Activated naive CD4-positive, alpha-beta T cell treated with anti-CD3 and anti-CD28 coated beads, Interleukin-2, amount 10 ng/mL, durations not matched to agents 7 days and 5 days (primary cell): ENCODE measurements around the gene SMG6.

ENCODE experiments used
- CTCF ChIA-PET: fragments of 350-600 bp; sonication (Branson Sonifier 250); formaldehyde crosslinking; loops from one replicate; lab custom pipeline; 2021; ENCODE audit warnings: antibody characterized with exemption; lab: Charles Lee
- DNase-seq: peaks from one replicate; pipeline ENCODE4 v3.0.0-alpha.2; 2020
- H3K27ac Mint-ChIP-seq: one replicate; pipeline ENCODE4 v1.8.0; 2021; ENCODE audit warnings: mild to moderate bottlenecking, moderate library complexity, mixed read lengths
- H3K27me3 Mint-ChIP-seq: one replicate; pipeline ENCODE4 v1.8.0; 2021; ENCODE audit warnings: mild to moderate bottlenecking, mixed read lengths
- H3K36me3 Mint-ChIP-seq: one replicate; pipeline ENCODE4 v1.8.0; 2021; ENCODE audit warnings: mixed read lengths
- H3K4me1 Mint-ChIP-seq: one replicate; pipeline ENCODE4 v1.8.0; 2021; ENCODE audit warnings: mixed read lengths
- H3K4me3 Mint-ChIP-seq: one replicate; pipeline ENCODE4 v1.8.0; 2021; ENCODE audit warnings: mild to moderate bottlenecking, moderate library complexity, mixed read lengths
- H3K9me3 Mint-ChIP-seq: one replicate; pipeline ENCODE4 v1.8.0; 2021; ENCODE audit warnings: mixed read lengths

SMG6 gene

DNA sequence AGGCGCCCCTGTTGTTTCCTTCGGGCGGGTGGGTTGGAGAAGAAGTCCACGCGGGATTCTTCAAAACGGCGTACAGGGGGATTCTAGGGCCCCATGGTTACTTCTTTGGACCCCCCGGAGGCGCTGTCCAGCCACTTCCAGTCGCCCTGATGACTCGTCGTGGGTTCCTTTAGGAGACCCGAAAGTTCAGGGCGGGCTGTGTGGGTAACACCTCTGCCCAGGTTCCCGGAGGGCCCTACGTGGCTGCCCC lies 249.4 kb downstream of the SMG6 start:
- H3K27me3 Mint-ChIP-seq = peaks cover 56% of the 10 kb centered on the region

DNA sequence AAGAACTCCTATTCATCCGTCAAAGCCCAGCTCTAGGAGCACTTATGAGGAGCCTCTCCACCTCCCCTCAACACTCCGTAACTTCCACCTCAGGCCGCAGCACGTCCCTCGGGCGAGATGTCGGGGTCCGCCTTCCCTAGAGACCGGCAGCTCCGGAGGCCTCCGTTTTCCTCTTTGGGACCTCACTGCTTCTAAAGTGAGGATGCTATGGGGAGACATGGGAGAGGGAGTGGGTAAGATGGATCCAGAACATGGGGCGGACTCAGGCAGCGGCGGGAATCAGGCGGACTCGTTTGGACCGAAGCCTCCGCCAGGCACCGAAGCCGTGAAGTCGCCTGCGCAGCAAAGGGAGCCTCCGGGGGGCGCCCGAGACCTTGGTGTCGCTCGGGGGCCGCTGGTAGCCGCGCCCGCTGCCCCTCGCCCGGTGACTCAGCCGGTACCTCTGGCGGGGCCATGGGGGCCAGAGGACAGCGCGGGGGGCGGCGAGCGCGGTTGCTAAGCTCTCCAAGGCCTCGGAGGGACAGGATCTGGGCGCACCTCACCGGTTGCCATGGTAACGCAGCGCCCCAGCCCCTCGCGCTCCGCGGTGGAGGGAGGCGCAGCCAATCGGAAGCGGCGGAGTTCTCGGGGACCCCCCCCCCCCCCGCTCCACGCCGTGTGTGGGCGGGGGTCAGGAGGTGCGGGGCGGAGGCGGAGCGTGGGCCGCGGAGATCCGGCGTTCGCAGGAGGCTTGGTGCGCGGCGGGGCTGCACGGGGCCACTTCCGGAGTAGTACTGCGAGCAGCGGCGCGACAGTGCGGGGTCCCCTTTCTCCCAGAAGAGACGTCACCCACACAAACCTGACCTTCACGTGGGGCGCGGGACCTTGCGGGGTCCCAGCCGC lies 250.0 kb downstream of the SMG6 start:
- H3K27ac Mint-ChIP-seq = peak overlapping the region; percentile 83
- CTCF ChIA-PET = interaction anchor here (0.8 to 7.5 kb wide), 17 partner anchors 14 to 363 kb away, joined by 3 to 147 read pairs (median 4); partner anchors contain the start of gene TSR1
- H3K9me3 Mint-ChIP-seq = no peaks in the 10 kb centered on the region
- peak overlapping the region; percentile 76 for H3K4me3 Mint-ChIP-seq
- H3K27me3 Mint-ChIP-seq = peaks cover 59% of the 10 kb centered on the region
- peaks cover 6% of the 10 kb centered on the region for H3K36me3 Mint-ChIP-seq
- DNase-seq = peak; percentile 84
- H3K4me1 Mint-ChIP-seq = peaks cover 36% of the 10 kb centered on the region

More for the DNA sequence above, 249.4 kb downstream of the SMG6 start:
- no peaks in the 10 kb centered on the region for H3K9me3 Mint-ChIP-seq
- peak overlapping the region; percentile 76 for H3K4me3 Mint-ChIP-seq
- peaks cover 6% of the 10 kb centered on the region for H3K36me3 Mint-ChIP-seq
- DNase-seq = peak; percentile 61
- peaks cover 30% of the 10 kb centered on the region for H3K4me1 Mint-ChIP-seq
- CTCF ChIA-PET = interaction anchor here (0.6 to 7.5 kb wide), 24 partner anchors 11 to 362 kb away, joined by 3 to 147 read pairs (median 4); partner anchors contain the start of gene TSR1
- H3K27ac Mint-ChIP-seq = peak overlapping the region; percentile 83

DNA sequence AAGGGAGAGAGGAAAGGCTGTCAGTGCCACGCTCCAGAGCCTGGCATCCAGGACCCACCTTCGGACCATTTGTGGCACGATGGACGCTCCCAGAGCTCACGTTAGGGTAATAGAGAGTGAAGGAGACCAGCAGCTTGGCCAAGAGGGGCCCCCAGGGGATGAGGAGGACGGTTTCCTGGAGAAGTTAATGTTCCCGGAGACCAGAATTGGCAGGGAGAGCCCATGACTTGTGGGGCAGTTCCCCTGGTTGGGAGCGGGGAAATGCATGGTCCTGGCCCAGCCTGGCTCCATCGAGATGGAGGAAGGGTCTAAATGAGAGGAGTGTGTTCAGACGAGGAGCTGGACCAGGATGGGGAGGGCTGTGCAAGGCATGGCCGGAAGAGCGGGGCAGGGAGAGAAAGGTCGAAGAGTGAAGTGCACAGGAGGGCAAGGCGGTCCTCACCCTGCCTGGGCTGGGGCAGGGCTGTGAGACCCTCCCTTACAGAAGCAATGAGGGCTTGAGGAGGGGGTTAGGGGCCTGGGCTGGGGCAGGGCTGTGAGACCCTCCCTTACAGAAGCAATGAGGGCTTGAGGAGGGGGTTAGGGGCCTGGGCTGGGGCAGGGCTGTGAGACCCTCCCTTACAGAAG lies 251.5 kb downstream of the SMG6 start:
- Mint-ChIP-seq H3K27ac (peak overlapping the region; percentile 67), H3K27me3 (peaks cover 61% of the 10 kb centered on the region), H3K4me3 (peak overlapping the region; percentile 43), H3K9me3 (no peaks in the 10 kb centered on the region), H3K36me3 (peaks cover 2% of the 10 kb centered on the region), H3K4me1 (peaks cover 33% of the 10 kb centered on the region)
- CTCF ChIA-PET = interaction anchor here (1.4 to 1.8 kb wide), 3 partner anchors 193 to 364 kb away, joined by 3 to 5 read pairs (median 5); no protein-coding TSS in a partner anchor
- no peak for DNase-seq

DNA sequence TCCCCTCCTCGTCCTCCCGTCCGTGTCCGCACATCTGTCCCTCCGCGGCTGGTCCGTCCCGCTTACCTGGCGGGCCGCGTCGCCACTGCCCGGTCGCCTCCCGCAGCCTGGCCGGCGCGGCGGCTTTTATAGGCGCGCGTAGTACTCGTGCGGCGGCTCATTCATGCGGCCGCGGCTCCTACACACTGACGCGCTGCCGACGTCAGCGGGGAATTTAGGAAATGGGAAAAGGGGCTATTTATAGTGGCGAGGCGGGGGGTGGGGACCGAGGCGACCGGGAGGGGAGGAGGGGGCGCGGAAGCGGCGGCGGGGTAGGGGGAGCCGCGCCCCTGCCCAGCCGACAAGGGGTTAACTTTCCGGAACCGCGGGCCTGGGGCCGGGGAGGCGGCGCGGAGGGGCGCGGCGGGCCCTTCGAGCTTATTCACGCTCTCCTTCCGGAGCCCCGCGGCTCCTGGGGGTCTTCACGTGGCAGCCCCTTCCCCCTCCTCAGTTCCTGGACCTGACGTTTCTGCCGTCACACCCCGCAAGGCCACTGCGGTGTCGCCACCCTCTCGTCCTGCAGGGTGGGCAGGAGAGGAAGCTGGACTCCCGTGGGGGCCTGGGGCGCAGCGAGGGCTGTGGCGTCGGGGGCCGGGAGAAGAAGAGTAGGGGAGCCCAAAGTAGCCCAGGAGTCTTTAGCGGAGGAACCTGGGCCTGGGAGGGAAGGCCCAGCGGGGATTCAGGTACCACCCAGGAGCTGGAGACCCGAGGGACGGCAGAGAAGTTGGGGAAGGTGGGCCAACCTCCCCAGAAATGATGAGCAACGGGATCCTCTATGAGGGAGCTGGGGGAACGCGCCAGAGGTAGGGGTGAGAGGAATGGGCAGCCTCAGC lies 252.3 kb downstream of the SMG6 start:
- CTCF ChIA-PET = interaction anchor here (1.4 to 1.8 kb wide), 3 partner anchors 193 to 365 kb away, joined by 3 to 5 read pairs (median 5); no protein-coding TSS in a partner anchor
- H3K27me3 Mint-ChIP-seq = peaks cover 57% of the 10 kb centered on the region
- H3K27ac Mint-ChIP-seq = peak overlapping the region; percentile 67
- no peaks in the 10 kb centered on the region for H3K36me3 Mint-ChIP-seq
- peak overlapping the region; percentile 41 for H3K4me3 Mint-ChIP-seq
- H3K9me3 Mint-ChIP-seq = no peaks in the 10 kb centered on the region
- DNase-seq = no peak
- H3K4me1 Mint-ChIP-seq = peaks cover 33% of the 10 kb centered on the region

DNA sequence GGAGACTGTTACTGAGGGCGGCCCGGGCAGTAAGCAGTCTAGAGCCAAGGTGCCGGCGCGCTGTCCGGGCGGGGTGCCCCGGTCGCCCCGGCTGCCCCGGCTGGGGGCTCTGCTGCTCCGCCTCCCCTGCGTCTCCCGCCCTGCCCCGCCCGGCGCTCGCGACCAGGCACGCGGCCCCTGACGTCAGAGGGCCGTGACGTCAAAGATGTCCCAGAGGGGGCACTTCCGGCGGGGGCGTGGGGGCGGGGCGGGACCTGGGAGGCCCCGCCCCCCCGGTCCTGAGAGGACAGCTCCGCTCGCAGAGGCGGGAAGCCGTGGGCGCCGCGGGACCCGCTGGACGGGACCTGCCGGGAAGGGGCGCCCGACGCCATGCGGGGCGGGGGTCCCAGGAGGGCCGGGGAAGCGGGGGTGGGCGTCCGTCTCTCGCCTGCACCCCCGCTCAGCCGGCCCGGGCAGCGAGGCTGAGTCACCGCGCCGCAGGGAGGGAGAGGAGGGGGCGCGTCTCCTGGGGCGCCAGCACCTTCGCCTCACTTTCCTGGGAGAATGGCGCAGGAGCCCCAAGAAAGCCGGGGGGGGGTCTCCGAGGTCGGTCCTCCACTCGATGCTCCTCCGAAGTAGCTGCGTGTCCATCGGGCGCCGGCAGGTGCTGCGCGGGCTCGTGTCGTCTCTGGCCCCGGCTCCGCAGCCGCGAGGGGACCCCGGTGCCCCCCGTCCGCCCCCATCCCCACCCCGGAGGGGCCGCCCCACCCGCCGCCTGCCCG lies 253.1 kb downstream of the SMG6 start:
- H3K4me1 Mint-ChIP-seq = peaks cover 33% of the 10 kb centered on the region
- CTCF ChIA-PET = interaction anchor here (1.8 kb wide), 1 partner anchor 365 kb away, joined by 5 read pairs; no protein-coding TSS in a partner anchor
- no peaks in the 10 kb centered on the region for H3K36me3 Mint-ChIP-seq
- no peaks in the 10 kb centered on the region for H3K9me3 Mint-ChIP-seq
- DNase-seq = peak; percentile 74
- peaks cover 57% of the 10 kb centered on the region for H3K27me3 Mint-ChIP-seq
- no peak overlapping the region for H3K27ac Mint-ChIP-seq
- H3K4me3 Mint-ChIP-seq = no peak overlapping the region

DNA sequence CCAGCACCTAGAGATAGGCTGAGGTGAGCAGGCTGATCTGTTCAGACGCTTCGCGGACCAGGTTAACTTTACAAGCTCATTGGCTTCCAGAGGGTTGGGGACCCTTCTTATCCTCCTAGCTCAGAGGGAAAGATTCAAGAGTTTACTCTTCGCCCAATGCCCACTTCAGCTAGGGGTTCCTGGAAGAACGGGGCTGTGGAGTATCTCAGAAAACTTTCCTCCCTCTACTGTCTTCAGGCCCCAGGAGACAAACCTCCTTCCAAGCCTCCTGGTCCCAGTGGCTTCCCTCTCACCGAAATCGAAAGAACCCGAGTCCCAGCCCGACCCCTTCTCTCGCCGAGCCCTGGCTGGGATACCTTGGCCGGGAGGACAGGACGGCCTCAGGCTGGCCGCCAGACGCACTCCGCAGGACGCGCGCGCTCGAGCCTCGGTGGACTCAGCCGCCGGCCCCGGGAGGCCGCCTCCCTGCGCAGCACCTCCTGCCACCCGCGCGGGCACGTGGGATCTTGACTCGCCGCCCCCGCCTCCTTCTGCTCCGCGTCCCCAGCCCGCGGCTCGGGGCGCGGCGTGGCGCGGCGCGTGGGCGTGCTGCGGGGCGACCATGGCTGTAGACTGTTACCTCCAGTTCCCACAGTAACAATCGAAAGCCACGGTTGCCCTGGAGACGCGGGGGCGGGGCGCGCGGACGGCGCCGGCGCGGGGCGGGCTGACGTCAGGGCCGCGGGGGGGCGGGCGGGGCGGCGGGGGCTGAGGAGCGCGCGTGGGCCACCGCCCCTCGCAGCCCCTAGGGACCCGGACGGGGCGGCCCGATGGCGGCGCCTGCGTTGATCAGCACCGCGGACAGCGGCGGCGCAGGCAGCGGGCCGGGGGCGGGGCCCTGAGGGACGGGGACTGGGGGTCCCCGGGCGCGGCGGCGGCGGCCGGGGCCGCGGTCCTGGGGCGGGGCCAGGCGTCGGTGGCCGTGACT lies 254.0 kb downstream of the SMG6 start:
- Mint-ChIP-seq H3K4me1 (peaks cover 34% of the 10 kb centered on the region), H3K4me3 (peak overlapping the region; percentile 70), H3K36me3 (peaks cover 3% of the 10 kb centered on the region), H3K9me3 (no peaks in the 10 kb centered on the region), H3K27ac (peak overlapping the region; percentile 33), H3K27me3 (peaks cover 54% of the 10 kb centered on the region)
- peak; percentile 92 for DNase-seq
- CTCF ChIA-PET = no interaction called here

DNA sequence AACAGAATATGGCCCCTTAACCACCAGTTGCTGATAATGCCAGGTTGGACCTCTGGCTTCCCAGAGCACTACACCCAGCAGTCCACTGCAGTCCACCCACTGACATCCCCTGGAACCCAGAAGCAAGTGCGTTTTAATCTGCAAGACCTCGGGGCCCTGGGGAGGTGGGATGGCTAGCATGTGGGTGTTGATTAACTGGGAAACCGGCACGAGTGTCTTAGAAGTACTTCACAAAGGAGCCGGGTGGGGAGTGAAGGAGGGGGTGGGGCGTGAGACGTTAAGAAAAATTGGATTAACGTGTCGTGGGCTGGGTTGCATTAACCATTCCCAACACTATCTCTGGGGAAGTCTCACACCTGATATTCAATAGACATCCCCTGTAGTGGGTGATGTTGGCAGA lies 254.8 kb downstream of the SMG6 start:
- Mint-ChIP-seq H3K4me3 (peak overlapping the region; percentile 70), H3K9me3 (no peaks in the 10 kb centered on the region), H3K27me3 (peaks cover 47% of the 10 kb centered on the region), H3K27ac (no peak overlapping the region), H3K36me3 (peaks cover 5% of the 10 kb centered on the region), H3K4me1 (peaks cover 29% of the 10 kb centered on the region)
- no peak for DNase-seq
- CTCF ChIA-PET = interaction anchor here (1.4 kb wide), 1 partner anchor 328 kb away, joined by 3 read pairs; no protein-coding TSS in a partner anchor

DNA sequence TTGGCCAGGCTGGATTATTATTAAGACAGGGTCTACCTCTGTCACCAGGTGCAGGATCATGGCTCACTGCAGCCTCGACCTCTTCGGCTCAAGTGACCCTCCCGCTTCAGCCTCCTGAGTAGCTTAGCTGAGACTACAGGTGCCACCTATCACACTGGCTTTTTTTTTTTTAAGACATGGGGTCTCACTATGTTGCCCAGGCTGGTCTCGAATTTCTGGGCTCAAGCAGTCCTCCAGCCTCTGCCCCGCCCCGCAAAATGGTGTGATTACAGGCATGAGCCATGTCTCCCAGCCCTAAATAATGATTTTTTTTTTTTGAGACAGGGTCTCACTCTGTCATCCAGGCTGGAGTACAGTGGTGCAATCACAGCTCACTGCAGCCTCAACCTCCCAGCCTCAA lies 256.0 kb downstream of the SMG6 start:
- Mint-ChIP-seq H3K36me3 (peaks cover 16% of the 10 kb centered on the region), H3K9me3 (no peaks in the 10 kb centered on the region), H3K4me1 (peaks cover 33% of the 10 kb centered on the region), H3K27me3 (peaks cover 37% of the 10 kb centered on the region), H3K4me3 (no peak overlapping the region), H3K27ac (no peak overlapping the region)
- no peak for DNase-seq
- CTCF ChIA-PET = interaction anchor here (0.5 to 1.4 kb wide), 2 partner anchors 197 to 326 kb away, joined by 3 read pairs; no protein-coding TSS in a partner anchor

DNA sequence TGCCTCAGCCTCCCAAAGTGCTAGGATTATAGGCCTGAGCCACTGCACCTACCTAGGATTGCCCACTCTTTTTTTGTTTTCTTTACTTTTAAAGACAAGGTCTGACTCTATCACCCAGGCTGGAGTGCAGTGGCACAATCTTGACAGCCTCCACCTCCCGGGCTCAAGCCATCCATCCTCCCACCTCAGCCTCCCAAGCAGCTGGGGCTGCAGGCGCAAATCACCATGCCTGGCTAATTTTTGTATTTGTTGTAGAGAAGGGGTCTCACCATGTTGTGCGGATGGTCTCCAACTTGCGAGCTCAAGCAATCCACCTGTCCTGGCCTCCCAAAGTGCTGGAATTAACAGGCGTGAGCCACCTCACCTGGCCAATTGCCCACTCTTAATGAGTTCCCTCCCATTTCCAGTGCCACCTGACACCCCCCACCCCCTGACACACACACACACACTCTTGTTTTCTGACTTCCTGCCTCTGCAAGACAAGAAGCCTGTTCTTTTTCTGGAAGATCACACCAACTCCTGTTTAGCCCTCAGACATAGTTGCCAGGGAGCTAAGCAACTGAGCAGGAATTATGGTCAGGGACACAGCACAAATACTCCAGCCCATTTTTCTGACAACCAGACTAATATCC lies 259.2 kb downstream of the SMG6 start:
- H3K36me3 Mint-ChIP-seq = peaks cover 23% of the 10 kb centered on the region
- no peak overlapping the region for H3K27ac Mint-ChIP-seq
- H3K9me3 Mint-ChIP-seq = no peaks in the 10 kb centered on the region
- H3K4me1 Mint-ChIP-seq = peaks cover 35% of the 10 kb centered on the region
- CTCF ChIA-PET = interaction anchor here (0.7 to 0.9 kb wide), 2 partner anchors 200 to 237 kb away, joined by 3 to 4 read pairs; no protein-coding TSS in a partner anchor
- peaks cover 16% of the 10 kb centered on the region for H3K27me3 Mint-ChIP-seq
- DNase-seq = no peak
- H3K4me3 Mint-ChIP-seq = no peak overlapping the region

DNA sequence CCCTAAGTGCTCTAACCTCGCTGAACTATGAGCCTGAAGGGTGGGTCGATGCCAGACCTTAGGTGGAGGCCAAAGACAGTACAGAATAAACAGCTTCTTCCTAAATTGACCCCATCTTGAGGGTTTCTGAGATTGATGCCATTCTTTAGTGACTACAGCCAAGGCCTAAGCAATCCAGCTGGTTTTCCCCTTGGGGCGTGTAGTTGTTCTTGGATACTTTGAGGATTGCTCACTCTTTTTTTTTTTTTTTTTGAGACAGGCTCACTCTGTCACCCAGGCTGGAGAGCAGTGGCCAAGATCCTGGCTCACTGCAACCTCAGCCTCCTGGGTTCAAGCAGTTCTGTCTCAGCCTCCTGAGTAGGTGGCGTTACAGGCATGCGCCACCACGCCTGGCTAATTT lies 259.8 kb downstream of the SMG6 start:
- Mint-ChIP-seq H3K27me3 (peaks cover 10% of the 10 kb centered on the region), H3K36me3 (peaks cover 23% of the 10 kb centered on the region), H3K4me3 (peak overlapping the region; percentile 95), H3K9me3 (no peaks in the 10 kb centered on the region), H3K27ac (peak overlapping the region; percentile 64), H3K4me1 (peaks cover 29% of the 10 kb centered on the region)
- no peak for DNase-seq
- CTCF ChIA-PET = no interaction called here

DNA sequence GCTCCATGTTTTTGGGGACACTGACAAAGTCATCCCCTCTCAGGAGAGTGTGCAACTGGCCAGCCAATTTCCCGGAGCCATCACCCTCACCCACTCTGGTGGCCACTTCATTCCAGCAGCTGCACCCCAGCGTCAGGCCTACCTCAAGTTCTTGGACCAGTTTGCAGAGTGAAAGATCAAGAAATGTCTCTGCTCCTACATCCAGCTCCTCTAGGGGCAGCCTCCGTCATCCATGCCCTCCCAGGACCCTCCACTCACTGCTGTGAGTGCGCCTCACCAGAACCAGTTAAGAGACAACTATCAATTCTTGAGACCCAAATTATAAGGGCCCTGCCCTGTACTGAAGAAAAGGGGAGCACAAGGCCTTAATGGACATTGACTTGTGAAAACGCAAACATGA lies 260.7 kb downstream of the SMG6 start:
- H3K27ac Mint-ChIP-seq = peak overlapping the region; percentile 93
- CTCF ChIA-PET = no interaction called here
- peak overlapping the region; percentile 95 for H3K4me3 Mint-ChIP-seq
- H3K9me3 Mint-ChIP-seq = no peaks in the 10 kb centered on the region
- peaks cover 3% of the 10 kb centered on the region for H3K27me3 Mint-ChIP-seq
- no peak for DNase-seq
- peaks cover 23% of the 10 kb centered on the region for H3K36me3 Mint-ChIP-seq
- peaks cover 26% of the 10 kb centered on the region for H3K4me1 Mint-ChIP-seq

DNA sequence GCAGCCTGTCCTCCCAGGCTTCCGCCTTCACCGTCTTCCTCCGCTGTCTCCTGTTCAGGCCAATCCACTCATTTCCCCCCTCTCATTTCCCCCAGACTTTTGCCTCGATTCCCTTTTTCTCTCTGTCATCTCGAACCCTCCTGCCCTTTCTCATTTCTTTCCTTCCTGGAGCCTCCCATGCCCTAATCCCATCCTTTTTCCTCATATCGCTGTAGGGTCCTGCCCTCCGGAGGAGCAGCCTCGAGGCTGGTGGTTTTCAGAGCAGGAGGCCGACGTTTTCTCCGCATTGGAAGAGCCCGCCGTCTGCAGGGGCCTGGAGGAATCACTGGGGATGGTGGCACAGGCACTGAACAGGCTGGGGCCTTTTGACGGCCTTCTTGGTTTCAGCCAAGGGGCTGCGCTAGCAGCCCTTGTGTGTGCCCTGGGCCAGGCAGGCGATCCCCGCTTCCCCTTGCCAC lies 261.2 kb downstream of the SMG6 start:
- peaks cover 26% of the 10 kb centered on the region for H3K36me3 Mint-ChIP-seq
- H3K27ac Mint-ChIP-seq = peak overlapping the region; percentile 93
- H3K27me3 Mint-ChIP-seq = no peaks in the 10 kb centered on the region
- DNase-seq = peak; percentile 43
- CTCF ChIA-PET = no interaction called here
- H3K4me3 Mint-ChIP-seq = peak overlapping the region; percentile 95
- peaks cover 26% of the 10 kb centered on the region for H3K4me1 Mint-ChIP-seq
- no peaks in the 10 kb centered on the region for H3K9me3 Mint-ChIP-seq
